GM19023 (cell line): ENCODE data around the gene MAST4.

Experiments
- ATAC-seq: cut with Tn5 transposase; IDR thresholded peaks from one replicate; pipeline ENCODE4 v1.9.1; 2021; ENCODE audit warnings: mild to moderate bottlenecking, moderate library complexity; ENCODE audit not compliant: unreplicated experiment

MAST4 gene

GRCh38 chr5:67030289-67031056 is 434.3 kb downstream of the MAST4 start:
- no peak for ATAC-seq

DNA sequence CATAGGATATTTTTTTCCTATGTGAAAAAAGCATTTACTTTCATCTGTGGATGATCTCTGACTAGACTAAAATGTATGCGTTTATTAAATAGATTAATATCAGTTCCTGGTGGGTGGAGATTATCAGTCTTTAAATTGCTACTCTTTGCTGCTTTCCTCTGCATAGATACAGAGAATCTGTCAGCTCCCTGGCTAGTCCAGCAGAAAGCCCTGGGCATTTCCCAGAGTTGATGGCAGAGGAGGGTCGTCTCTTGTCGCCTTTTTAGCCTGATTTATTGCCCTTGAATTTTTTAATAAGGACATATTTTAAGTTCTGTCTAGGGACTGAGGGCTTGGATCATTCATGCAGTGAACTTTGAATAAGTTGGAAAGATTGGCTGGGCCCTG is 434.9 kb downstream of the MAST4 start:
- ATAC-seq = no peak

DNA sequence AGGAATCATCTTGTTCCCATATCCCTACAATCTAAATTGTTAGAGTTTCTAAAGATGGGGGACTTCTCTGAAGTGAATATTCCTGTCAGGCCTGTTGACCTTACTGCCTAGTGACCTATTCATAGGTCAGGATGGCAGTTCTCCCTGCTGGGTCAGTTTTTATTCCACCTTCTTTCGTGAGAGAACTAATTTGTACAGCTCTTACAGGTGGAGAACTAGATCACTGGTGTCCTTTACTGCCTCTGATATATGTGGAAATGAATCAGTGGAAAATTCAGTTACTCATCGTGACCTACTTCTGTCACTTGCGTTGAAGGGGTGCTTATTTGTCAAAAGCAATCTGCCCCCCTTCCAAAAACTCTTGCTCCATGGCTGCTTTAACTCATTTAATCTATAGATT is 435.5 kb downstream of the MAST4 start:
- no peak for ATAC-seq

DNA sequence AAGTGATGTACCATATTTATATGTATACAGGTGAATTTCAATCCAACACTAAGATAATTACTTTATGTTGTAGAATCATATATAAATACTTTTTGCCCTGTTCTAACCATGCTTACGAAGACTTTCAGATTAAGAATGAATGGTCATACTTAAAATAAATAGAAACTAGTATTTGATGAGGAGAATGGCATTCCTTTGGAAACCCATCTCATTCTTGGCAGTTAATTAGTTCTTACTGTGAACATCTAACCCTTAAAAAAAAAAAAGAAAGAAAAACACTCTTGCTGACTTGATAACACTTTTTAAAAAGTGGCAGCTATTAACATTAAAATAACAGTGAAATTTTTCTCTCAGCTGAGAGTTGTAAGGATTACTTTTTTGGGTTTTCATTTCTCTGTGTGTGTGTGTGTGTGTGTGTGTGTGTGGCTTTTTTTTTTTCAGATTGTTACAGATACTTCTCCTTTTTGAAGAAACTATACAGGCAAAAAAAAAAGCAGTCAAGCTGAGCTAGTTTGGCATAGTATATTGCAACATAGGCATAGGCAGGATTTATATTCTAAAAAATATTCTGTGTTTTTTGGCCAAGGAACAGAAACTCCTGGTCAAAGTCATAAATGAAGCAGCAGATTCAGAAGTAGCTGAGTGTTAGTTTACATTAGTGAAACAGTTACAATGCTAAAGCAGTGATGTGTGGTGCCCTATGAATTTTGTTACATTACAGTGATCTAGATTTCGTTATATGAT is 436.9 kb downstream of the MAST4 start:
- ATAC-seq = no peak

DNA sequence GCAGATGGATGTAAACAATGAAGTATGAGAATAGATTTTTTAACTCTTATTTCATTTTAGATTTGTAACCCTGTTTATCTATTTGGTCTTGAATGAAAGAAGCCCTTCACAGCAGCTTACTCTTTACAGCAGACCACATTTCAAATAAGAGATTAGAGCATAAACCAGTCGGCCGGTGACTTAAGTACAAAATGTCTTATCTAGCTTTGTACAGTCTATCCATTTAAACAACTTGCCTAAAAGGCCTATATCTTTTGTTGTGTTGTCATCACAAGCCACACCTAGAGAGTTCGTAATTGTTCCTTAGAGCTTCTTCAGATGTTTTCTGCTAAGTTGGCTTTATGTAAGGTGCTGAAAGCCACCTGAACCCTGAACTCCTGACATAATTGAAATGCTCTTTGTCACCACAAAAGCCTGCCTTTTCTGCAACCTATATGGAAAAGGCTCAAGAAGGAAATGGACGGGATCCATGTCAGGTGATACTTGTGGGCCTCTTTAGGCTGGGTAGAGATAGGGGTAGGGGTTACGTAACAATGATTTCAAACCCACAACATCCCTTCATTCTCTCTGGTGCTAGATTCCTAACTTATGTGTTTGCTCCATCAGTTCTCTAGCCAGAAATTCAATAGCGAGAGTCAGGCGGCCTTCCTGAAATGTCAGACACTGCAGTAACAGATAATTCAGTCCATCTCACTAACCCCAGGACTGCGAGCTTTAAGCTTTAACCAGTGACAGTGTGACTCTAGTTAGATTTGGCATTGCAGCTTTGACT is 437.9 kb downstream of the MAST4 start:
- ATAC-seq = no peak

DNA sequence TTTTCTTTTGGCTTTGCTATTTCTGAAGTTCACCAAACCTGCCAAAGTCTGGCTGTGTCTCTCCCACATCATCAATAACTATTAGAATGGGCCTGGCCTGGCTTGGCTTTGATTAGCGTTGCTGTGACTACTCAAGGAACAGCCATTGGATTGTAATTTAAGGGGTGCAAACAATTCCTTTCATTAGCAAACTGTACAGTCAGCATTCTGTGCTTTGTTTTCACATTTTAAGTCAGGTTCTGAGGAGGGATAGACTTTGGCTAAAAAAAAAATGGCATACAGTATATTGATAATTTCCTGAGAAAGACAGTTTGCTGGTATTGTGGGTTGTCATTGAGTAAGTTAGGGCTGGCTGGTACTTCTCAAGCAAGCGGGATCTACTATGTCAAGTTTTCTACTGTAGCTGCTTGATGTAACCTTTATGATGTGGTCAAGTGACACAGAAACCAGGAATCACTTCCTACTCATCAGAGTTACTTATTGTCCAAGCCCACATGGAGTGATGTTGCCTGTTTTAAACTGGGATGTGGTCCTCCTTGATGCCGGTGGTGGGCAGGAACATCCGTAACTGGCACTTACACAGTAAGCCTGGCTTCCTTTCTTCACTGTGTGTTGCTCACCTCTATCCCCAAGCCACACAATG is 439.0 kb downstream of the MAST4 start:
- ATAC-seq = no peak

GRCh38 chr5:67037171-67037570 is 441.0 kb downstream of the MAST4 start:
- ATAC-seq = no peak

DNA sequence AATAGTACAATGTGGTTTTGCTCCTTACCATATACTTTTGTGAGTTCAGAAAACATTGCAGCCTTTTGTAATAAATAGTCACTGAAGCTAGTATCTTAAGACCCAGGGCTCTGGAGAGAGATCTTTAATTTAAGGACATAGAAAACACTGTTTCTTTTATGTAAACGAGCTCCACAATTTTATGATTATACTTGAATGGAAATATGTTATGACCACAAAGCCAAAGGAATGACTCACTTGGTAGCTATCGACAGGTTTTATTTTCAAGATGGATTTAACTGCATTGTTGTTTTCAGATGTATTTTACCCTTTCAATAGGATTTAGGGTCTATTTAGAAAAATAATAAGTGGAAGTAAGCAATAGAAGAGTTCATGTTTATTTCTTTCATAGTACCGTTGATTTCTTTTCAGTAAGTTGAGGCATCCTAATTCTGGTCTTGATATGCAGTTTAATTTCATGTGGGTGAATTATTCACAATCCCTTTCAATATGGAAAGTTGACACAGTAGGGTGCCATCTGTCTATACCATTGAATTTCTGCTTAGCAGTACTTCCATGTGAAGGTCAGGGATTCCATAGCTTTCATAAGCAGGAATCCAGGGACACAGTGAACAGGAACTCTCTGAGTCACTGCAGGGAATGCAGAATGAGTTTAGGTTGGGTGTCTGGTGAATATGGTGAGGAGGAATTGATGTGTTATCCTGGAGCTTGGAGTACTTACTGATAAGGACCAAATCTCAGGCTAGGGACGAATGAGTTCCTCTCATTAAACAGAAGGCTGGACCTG is 442.8 kb downstream of the MAST4 start:
- ATAC-seq = no peak

DNA sequence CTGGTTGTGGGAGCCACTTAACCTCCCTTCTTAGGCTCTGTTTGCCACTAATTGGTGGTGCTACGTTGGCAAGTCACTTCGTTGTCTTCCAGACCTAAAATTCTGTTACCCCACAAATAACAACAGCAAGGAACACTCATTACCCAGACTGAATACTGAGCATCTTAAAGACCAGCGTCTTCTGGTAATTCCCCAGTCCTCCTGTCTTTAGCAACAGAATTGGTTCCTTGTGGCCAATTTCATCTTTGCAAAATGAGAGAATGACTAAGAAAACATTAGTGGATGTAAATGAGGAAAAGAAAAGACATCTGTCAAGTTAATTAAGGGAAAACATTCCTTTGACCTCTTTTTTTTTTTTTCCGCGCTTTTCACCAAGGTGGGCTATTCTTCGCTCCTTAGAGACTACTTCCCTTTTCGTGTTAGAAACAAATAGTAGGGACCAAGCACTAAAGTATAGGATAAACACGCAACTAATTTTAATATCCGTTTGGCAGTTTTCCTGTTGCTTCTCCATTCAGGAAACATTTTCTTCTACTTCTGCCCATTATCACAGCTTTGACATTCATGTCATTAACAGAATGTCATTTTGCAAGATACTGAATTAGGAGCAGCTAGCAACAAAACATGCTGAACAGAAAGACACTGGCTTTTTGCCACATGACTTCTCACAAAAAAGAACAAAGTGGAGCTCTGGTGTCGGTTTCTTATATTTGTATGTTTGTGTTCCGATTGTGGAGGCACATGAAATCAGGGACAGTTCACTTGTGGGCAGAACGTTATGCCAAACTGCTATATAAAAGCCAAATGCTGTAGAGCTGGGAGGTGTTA is 446.2 kb downstream of the MAST4 start:
- ATAC-seq = no peak

GRCh38 chr5:67043796-67044511 is 447.8 kb downstream of the MAST4 start:
- ATAC-seq = no peak

DNA sequence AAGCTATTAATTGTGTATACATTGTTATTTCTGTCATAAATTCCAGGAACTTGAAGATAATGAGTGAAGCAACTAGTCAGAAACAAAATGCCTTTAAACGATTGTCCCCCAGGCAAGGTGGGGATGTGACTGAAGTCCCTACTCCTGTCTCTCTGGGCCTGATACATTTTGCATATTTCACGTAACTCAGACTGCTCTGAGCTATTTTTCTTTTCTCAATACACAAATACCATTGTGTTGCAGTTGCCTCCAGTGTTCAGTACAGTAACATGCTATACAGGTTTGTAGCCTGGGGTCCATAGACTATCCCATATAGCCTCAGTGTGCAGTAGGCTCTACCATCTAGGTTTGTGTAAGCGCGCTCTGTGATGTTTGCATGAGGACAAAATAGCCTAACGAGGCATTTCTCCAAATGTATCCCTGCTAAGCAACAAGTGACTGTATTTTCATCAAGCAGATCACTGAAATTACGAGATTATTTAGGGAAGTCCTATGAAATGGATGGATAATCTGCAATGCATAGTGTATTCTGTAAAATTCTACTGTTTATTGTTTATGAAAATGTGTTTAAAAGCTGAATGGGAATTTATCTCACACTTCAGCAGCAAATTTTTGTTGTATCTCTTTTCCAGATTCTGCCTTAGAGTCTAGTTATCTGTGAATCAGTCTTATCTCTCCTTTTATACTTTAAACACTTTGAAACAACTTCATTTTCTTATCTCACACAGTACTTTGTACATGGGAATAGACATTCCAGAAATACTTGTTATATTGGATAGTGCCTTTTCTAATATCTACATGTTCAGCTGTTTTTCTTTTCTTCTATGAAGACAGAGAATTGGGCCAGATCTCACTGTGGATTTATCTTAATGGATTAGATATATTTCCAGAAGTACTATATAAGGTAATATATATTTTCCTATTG is 449.9 kb downstream of the MAST4 start:
- no peak for ATAC-seq

- ATAC-seq = no peak
These were observed 451.0 kb downstream of the MAST4 start for GRCh38 chr5:67047160-67047559.

GRCh38 chr5:67047616-67048015 is 451.4 kb downstream of the MAST4 start:
- no peak for ATAC-seq

- ATAC-seq = no peak
These were observed 453.9 kb downstream of the MAST4 start for GRCh38 chr5:67050125-67050524.

GRCh38 chr5:67050635-67051034 is 454.4 kb downstream of the MAST4 start:
- no peak for ATAC-seq

DNA sequence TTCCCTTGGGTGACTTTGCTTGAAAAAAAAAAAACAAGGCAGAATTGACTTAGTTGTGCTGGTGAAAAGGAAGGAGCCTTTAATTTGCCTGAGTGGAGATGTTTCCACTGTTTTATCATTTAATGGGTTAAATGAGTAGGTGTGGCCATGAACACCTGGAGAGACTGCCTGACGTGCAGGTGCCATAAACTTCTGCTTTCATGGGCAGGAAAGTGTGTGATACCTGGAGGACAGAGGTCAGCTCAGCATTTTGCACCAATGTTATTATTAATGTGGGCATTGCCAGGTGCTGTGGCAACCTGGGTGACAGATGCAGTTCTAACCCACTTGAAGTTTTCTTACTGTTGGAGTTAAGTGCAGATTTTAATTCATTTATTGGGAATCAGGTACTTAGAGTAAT is 455.0 kb downstream of the MAST4 start:
- ATAC-seq = no peak

DNA sequence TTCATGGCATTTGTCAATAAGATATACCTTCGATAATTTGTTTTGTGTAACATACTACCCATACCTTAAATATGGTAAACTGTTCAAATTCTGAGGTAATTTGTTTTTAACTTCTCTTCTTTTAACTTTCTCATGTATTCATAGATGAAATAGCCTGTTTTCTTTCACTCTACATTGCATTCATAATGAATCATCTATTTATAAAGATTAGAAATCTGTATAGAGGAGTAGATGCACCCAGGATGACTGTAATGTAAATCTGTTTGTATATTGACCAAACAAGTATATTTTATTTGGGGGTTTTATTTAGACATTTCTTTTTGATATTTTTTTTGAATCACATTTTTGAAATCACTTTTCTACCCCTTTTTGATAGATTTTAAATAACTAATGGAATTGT is 455.8 kb downstream of the MAST4 start:
- ATAC-seq = no peak

- no peak for ATAC-seq
These were observed 457.0 kb downstream of the MAST4 start for GRCh38 chr5:67053229-67053628.
